T-helper 1 cell treated with Interleukin-12 subunit alpha and Interleukin-12 subunit beta and Interleukin-4 antibody, amounts not matched to agents 30 ng/mL and 1 ng/mL, for 36 hours (primary cell): ENCODE data around the gene PUSL1. TPM values are rescaled to one million over a fixed set of nuclear protein-coding genes. Genes with fewer than 3 reads are reported as not detected.

Experiments used
- intact Hi-C: fragments of 100-400 bp; cut with micrococcal nuclease; formaldehyde crosslinking; loops from one replicate; pipeline ENCODE4 v1.15.1; 2024
- total RNA-seq: library from RNA; stranded (reverse); gene quantifications from 2 replicates; pipeline ENCODE4 v1.2.3, GENCODE V29; 2022

PUSL1 gene
- total RNA-seq, 1 donor from 2014 or later, result 20.6 TPM

DNA sequence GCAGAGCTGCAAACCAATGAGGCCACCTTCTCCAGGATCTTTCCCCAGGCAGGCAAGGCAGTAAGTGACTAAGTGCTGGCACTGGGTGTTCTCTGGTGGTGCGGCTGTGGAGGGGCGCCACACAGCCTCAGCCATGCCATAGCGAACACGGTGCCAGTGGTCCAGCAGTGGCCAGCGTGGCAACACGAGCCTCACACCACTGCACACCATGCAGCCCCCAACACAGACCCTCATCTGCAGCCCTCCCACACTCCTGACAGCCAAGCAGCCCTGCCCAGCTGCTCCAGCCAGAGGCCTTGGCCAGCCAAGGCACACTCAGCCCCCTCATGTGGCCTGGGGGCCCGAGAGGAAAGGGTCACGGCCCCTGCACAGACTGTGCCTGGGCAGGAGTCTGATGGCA lies 13.1 kb downstream of the PUSL1 start:
- intact Hi-C loops, result no loop called here

DNA sequence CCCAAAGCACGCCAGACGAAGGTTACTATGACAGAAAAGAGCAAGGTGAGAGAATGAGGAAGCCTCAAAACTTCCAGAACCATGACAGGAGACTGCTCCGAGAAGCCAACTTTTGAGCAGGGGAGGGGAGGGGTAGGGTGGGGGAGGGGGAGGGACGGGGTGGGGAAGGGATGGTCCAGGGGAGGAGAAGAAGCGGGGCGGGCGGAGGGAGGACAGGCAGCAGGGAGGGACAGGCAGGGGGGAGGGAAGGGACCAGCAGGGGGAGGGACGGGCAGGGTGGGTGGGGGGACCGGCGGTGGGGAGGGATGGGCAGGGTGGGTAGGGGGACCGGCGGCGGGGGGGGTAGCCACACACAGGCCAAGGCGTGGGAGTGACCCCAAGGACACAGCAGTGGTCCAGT lies 14.0 kb downstream of the PUSL1 start:
- intact Hi-C loops, result no loop called here

DNA sequence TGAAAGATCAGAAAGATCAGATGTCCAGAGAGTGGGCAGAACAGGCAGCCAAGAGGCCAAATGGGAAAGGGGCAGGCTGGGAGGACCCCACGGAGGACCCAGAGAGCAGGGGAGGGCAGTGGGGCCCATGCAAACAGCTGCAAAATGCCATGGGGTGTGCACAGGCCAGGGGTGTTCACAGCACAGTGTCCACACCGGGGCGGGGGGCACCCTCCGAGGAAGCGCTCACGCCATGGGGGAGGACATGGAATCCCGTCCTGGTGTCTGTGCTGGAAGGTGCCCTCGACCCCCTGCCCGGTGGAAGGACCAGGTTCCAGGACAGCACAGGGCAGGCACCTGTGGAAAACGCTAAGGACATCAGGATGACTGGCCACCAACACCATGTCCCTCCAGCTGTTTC lies 14.6 kb downstream of the PUSL1 start:
- intact Hi-C loops, result no loop called here

DNA sequence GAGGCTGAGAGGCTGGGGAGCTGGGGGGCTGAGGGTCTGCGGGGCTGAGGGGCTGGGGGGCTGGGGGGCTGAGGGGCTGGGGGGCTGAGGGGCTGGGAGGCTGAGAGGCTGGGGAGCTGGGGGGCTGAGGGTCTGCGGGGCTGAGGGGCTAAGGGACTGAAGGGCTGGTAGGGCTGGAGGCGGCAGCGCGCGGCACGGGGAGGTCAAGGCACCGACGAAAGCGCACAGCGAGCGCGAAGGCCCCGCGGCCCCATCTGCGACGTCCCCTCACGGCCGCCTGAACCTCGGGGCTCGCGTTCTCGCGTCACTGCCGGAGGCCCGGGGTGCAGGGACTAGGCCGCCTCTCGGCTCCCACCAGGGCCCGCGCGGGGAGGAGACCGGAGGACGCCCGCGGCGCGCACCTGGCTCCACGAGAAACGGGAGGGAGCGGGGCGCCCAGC lies 15.7 kb downstream of the PUSL1 start:
- intact Hi-C loops, result loop anchor here (1.0 to 2.0 kb wide), 5 partner anchors 16 to 208 kb away; partner anchors contain the start of genes AURKAIP1, C1orf159, CCNL2 and DVL1

DNA sequence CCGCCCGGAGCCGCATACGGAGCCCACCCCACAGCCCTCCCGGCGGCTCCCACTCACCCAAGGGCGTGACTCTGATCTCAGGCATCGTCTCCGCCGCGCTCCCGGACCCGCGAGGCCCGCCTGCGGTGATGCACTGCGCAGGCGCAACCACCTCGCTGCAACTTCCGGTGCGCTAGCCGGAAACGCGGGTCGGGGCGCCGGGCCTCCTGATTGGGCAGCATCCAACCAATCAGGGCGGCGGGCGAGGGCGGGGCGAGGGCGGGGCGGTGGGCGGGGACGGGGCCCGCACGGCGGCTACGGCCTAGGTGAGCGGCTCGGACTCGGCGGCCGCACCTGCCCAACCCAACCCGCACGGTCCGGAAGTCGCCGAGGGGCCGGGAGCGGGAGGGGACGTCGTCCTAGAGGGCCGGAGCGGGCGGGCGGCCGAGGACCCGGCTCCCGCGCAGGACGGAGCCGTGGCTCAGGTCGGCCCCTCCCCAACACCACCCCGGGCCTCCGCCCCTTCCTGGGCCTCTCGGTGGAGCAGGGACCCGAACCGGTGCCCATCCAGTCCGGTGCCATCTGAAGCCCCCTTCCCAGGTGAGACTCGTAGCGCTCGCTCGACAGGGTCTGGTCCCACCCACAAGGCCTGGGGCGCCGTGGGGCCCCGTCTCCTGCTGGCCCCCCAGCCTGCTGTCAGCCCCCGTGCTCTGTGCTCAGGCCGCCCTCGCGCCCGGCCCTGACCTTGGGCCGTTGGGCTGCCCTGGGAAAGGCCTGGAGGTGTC lies 16.3 kb downstream of the PUSL1 start, which contains the start of the genes CPTP and INTS11:
Gene CPTP (plus strand): TSS at position 279 of the 764 bp plus-strand sequence. CDS start 2,109 bp downstream, outside the sequence.
Gene INTS11 (minus strand): TSS at position 137 of the 764 bp plus-strand sequence. CDS start 52 bp downstream, at position 85.
- intact Hi-C loops, result loop anchor here (1.0 to 2.0 kb wide), 5 partner anchors 16 to 208 kb away; partner anchors contain the start of genes AURKAIP1, C1orf159, CCNL2 and DVL1

DNA sequence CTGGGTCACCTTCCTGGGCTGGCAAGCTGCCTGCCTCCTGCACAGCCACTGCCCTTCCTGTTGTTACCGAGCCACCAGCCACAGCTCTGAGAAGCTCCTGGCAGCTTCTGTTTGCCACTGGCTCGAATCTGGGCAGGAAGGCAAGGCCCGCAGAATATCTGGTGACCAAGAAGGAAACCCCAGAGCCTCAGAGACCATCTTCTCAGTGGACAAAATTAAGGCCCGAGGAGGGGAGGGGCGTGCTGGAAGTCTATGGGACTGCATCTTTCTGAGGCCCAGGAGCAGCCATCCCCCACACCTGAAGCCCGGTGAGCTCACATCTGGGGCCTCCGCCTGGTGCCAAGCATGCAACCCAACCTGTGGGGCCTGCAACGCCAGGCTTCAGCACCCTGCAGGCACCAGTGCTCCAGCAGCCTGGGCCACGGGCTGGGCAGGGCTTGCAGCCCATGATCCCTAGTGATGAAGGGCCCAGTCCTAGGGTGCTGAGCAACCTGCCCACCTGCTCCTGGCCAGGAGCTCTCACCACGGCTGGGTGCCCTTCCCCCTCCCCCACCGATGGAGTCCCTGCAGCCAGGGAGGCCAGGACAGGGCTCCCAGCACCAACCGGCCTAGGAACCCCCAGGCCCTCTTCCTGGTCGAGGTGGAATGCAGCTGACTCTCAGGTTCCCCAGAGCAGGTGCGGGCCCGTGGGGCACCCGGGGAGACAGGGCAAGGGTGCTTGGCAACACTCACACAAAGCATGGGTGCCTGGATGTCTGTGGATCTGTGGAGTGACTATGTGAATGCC lies 17.1 kb downstream of the PUSL1 start:
- intact Hi-C loops, result loop anchor here (2.0 kb wide), 1 partner anchor 23 kb away; the partner anchor contains the start of gene DVL1

DNA sequence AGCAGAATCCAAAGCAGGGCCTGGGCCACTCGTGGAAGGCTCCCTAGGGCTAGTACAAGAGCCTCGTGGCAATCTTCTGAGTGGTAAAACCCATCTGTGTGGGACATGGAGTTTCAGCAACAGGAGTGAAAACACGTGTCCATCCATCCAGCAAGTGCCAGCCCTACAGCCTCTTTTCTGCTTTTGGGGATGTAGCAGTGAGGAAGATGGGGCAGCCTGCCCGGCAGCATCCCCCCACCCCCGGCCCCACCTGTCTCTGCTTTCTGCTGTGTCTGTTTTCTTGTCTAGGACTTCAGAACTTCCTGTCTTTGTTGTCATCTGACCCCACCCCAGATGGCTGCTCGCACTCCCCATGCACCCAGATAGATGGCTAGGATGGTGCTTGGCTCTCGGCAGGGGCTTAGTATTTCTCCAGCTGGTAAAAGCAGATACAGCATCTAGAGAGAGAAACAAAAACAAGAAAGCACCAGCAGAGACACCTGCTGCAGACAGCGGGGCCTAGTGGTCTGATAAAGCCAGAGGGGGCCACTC lies 17.7 kb downstream of the PUSL1 start:
- intact Hi-C loops, result no loop called here

DNA sequence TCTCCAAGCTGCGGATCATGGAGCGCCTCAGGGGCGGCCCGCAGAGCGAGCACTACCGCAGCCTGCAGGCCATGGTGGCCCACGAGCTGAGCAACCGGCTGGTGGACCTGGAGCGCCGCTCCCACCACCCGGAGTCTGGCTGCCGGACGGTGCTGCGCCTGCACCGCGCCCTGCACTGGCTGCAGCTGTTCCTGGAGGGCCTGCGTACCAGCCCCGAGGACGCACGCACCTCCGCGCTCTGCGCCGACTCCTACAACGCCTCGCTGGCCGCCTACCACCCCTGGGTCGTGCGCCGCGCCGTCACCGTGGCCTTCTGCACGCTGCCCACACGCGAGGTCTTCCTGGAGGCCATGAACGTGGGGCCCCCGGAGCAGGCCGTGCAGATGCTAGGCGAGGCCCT lies 18.9 kb downstream of the PUSL1 start:
- intact Hi-C loops, result no loop called here

DNA sequence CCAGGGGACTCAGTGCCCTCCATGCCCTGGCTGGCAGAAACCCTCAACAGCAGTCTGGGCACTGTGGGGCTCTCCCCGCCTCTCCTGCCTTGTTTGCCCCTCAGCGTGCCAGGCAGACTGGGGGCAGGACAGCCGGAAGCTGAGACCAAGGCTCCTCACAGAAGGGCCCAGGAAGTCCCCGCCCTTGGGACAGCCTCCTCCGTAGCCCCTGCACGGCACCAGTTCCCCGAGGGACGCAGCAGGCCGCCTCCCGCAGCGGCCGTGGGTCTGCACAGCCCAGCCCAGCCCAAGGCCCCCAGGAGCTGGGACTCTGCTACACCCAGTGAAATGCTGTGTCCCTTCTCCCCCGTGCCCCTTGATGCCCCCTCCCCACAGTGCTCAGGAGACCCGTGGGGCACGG lies 19.9 kb downstream of the PUSL1 start:
- intact Hi-C loops, result no loop called here

DNA sequence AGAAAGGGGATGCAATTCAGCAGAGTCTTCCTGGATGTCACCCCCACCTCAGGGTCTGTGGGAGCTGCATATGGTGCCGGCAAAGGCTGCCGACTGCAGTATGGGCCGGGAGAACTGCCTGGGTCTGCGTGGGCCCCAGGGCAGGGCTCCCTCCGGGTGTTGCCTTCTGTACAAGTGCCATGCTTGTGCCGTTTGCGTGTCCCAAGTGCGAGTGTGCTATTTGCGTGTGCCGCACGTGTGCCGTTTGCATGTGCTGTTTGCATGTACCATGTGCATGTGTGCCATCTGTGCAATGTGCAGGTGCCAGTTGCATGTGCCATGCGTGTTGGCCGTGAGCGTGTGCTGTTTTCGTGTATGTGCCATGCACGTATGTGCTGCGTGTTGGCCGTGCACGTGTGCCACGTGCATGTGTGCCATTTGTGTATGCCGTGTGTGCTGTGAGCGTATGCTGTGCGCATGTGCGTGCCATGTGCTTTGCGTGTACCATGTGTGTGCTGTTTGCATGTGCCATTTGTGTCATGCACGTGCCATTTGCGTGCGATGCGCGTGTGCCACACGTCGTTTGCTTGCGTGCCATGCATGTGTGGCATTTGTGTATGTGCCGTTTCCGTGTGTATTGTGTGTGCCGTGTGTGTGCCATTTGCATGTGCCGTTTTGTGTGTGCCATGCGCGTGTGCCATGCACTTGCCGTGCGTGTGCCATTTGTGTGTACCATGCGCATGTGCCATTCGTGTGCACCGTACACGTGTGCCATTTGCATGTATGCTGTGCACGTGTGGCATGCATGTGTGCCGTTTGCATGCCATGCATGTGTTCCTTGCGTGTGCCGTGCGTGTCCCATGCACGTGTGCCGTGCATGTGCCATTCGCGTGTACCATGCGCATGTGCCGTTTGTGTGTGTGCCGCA lies 21.2 kb downstream of the PUSL1 start:
- intact Hi-C loops, result no loop called here

DNA sequence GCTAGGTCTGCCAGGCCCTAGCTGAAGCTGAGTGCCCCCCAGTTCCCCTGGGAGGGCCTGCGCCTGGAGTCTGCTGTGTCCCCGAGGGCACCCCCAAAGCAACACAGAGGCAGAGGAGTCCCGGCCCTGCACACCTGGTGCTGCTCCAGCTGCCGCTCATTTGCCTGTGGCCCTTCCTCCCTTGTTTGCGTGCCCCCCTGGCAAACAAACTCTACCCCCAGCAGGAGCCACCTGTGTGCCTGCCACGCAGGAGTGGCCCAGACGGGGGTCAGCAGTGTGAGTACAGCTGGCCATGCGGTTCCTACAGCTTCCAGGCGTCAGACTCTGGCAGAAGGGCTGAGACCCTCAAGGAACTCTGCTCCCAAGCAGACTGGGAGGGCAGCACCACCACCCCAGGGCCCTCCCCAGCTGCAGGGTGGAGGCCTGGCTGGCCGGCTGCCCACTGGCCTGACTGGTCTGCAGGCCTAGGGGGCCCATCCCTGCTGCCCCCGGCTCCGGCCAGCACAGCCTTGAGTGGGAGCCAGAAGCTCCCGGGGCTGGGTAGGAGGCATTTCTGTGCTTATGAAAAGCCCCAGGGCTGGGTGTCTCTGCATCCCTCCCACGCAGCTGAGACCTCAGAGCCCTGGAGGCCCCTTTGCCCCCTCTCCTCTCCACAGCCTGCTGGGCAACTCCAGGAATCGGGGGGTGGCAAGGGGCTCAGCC lies 22.1 kb downstream of the PUSL1 start:
- intact Hi-C loops, result no loop called here

DNA sequence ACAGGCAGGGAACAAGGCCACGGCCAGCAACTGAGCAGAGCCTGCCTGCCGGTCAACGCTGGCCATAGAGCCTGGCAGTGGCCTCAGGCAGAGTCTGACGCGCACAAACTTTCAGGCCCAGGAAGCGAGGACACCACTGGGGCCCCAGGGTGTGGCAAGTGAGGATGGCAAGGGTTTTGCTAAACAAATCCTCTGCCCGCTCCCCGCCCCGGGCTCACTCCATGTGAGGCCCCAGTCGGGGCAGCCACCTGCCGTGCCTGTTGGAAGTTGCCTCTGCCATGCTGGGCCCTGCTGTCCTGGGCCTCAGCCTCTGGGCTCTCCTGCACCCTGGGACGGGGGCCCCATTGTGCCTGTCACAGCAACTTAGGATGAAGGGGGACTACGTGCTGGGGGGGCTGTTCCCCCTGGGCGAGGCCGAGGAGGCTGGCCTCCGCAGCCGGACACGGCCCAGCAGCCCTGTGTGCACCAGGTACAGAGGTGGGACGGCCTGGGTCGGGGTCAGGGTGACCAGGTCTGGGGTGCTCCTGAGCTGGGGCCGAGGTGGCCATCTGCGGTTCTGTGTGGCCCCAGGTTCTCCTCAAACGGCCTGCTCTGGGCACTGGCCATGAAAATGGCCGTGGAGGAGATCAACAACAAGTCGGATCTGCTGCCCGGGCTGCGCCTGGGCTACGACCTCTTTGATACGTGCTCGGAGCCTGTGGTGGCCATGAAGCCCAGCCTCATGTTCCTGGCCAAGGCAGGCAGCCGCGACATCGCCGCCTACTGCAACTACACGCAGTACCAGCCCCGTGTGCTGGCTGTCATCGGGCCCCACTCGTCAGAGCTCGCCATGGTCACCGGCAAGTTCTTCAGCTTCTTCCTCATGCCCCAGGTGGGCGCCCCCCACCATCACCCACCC lies 22.9 kb downstream of the PUSL1 start, which contains the start of gene TAS1R3:
Gene TAS1R3 (plus strand): TSS at position 213 of the 898 bp plus-strand sequence. CDS start 66 bp downstream, at position 279.
- intact Hi-C loops, result no loop called here

DNA sequence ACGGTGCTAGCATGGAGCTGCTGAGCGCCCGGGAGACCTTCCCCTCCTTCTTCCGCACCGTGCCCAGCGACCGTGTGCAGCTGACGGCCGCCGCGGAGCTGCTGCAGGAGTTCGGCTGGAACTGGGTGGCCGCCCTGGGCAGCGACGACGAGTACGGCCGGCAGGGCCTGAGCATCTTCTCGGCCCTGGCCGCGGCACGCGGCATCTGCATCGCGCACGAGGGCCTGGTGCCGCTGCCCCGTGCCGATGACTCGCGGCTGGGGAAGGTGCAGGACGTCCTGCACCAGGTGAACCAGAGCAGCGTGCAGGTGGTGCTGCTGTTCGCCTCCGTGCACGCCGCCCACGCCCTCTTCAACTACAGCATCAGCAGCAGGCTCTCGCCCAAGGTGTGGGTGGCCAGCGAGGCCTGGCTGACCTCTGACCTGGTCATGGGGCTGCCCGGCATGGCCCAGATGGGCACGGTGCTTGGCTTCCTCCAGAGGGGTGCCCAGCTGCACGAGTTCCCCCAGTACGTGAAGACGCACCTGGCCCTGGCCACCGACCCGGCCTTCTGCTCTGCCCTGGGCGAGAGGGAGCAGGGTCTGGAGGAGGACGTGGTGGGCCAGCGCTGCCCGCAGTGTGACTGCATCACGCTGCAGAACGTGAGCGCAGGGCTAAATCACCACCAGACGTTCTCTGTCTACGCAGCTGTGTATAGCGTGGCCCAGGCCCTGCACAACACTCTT lies 23.8 kb downstream of the PUSL1 start:
- intact Hi-C loops, result no loop called here

DNA sequence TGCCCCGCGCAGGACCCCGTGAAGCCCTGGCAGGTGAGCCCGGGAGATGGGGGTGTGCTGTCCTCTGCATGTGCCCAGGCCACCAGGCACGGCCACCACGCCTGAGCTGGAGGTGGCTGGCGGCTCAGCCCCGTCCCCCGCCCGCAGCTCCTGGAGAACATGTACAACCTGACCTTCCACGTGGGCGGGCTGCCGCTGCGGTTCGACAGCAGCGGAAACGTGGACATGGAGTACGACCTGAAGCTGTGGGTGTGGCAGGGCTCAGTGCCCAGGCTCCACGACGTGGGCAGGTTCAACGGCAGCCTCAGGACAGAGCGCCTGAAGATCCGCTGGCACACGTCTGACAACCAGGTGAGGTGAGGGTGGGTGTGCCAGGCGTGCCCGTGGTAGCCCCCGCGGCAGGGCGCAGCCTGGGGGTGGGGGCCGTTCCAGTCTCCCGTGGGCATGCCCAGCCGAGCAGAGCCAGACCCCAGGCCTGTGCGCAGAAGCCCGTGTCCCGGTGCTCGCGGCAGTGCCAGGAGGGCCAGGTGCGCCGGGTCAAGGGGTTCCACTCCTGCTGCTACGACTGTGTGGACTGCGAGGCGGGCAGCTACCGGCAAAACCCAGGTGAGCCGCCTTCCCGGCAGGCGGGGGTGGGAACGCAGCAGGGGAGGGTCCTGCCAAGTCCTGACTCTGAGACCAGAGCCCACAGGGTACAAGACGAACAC lies 24.5 kb downstream of the PUSL1 start:
- intact Hi-C loops, result no loop called here

DNA sequence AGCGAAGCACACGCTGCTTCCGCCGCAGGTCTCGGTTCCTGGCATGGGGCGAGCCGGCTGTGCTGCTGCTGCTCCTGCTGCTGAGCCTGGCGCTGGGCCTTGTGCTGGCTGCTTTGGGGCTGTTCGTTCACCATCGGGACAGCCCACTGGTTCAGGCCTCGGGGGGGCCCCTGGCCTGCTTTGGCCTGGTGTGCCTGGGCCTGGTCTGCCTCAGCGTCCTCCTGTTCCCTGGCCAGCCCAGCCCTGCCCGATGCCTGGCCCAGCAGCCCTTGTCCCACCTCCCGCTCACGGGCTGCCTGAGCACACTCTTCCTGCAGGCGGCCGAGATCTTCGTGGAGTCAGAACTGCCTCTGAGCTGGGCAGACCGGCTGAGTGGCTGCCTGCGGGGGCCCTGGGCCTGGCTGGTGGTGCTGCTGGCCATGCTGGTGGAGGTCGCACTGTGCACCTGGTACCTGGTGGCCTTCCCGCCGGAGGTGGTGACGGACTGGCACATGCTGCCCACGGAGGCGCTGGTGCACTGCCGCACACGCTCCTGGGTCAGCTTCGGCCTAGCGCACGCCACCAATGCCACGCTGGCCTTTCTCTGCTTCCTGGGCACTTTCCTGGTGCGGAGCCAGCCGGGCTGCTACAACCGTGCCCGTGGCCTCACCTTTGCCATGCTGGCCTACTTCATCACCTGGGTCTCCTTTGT lies 25.3 kb downstream of the PUSL1 start:
- intact Hi-C loops, result no loop called here

DNA sequence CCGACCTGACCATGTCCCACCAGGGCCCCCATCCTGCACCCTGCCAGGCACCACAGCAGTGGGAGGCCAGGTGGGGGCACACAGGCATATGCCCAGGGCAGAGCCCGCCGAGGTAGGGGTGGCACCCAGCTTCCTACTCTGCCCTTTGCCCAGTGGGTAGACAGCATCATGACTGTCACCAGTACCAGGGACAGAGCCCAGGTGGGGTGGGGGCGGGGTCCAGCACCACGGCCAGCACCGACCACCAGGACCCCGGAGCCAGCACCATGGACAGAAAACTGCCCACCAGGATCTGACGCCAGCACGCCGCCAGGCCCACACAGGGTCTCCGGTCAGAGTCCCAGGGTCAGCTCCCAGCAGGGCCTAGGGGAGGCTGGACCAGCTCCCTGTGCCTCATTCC lies 26.4 kb downstream of the PUSL1 start:
- intact Hi-C loops, result no loop called here

DNA sequence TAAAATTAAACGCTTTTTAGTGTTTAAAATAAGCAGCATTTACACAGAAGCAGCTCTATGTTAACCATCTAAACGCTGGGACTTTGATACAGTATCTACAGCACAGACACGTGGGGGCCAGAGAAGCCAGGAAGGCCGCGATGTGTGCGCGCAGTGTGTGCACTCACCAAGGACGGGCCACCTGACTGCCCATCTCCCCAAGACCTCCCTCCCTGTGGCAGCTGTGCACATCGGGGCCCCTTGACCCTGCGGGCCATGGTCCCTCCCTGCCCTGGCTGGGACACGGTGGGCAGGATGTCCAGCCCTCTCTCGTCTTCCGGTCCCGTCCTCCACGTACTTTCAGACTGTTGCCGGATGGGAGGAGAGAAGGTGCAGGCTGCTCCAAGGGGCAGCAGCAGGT lies 26.9 kb downstream of the PUSL1 start:
- intact Hi-C loops, result no loop called here
